GM21825 (cell line): Measurements from ENCODE around the gene PSMG4.
"Not testable (repeated sequence)": the region's sequence is repeated elsewhere in the genome, so short reads cannot be mapped to it uniquely, and the experiment has no call there.

Source experiments
- ATAC-seq: cut with Tn5 transposase; IDR thresholded peaks from one replicate; pipeline ENCODE4 v1.9.1; 2021; ENCODE audit warnings: mild to moderate bottlenecking, moderate library complexity; ENCODE audit not compliant: unreplicated experiment

The PSMG4 gene

DNA sequence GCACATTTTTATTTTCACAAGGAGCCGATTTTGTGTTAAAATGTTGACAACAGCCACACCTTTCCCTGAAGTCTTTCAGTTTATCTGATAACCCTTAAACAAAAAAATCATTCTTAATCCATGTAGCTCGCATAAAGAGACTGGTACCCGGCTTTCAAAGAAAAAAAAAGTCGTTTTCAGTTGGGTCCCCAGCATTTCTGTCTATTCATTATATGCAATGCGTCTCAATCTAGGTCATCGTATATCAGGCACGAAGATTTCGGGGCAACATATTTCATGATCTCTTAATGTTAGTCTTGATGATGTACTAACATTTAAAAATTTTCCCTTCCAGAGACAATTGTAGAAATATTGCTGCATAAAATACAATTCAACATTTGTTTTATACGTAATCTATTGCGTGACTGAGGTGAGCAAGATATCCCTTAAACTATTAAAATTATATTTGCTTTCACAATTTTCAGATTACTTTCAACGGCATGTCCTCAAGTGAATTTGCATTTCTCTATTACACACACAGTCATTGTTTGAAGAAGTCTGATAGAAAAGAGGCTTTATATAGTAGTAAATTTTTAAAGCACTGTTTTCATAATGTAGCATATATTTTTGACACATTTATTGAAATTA, 28.4 kb upstream of the PSMG4 start:
- ATAC-seq = no peak

DNA sequence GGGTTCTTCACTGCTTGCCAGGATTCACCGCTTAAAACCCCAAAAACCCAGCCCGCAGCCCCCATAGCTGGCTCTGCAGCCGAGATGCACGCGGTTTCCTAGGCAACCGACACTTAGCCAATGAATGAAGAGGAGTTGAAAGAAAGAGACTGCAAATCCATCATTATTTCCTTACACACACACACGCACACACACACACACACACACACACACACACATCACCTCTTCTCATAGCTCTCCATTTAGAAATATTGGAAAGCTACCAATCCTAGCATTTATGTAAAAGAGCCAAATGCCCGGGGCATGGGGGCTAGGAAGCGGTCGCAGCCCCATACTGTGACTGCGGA, 27.9 kb upstream of the PSMG4 start:
- ATAC-seq = no peak

DNA sequence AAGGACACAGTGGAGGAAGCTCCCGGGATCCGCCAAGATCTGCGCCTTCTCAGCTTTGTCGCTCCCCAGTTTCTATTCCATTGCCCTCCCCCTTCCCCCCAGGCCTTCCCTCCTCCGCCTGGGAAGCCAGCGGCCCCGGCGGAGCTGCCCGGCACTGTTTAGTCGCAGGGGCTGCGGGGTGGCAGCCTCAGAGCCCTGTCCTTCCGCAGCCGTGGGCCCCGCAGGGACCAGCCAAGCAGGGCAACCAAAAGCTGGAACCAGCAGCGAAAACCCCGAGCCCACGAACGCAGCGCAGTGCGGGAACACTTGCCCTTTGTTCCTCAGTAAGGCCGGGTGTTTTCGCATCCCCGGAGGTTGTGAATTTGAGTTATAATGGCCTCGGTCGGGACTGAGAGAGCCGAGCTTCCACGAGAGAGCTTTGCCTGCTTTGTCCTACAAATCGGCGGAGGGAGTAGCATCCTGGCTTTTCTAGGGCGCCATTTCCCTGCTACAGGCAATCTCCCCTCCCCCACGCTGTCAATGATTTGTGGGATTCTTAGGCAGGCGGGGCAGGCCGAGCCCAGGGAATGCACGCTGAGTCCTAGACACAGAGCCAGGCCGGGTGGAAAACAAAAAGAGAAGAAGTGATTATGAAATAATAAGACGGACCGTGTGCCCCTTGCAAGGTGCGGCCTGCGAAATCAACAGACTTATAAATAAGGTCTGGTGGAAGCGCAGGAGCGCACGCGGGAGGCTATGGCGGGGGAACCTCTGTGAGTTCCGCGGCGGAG, 27.3 kb upstream of the PSMG4 start:
- no peak for ATAC-seq

- ATAC-seq = no peak
Measured at GRCh38 chr6:3232017-3232945, 26.5 kb upstream of the PSMG4 start.

DNA sequence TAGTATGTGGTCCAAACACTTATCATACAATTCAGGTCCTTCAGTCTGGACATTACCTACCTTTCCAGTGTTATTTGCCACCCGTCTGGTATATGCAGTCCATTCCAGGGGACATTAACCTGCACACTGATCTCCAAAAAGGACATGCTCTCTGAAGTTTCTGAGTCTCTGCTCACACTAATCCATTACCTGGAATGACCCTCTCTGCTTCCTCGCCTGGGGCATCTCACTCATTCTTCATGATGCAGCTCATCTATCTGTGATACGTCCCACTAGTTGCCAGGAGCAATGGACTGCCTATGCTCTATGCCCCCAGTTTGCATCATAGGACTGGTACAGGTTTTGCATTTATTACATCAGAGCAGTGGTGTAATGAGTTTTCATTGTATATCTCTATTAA, 25.4 kb upstream of the PSMG4 start:
- no peak for ATAC-seq

GRCh38 chr6:3233904-3234303, 24.8 kb upstream of the PSMG4 start:
- ATAC-seq = no peak

DNA sequence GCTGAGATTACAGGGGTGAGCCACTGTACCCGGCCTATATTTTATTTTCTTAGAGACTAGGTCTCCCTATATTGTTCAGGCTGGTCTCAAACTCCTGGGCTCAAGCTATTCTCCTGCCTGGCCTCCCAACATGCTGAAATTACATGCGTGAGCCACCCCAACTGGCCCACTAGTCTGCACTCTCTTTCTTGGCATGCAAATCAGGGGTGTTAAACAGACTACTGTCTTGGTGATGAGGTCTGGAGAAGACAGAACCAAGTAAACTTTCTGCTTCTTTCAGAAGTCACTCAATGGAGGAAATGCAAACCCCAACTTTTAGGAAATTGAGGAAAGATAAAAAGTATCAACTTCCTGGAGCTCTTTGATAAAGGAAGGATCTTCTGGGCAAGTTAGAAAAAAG, 23.3 kb upstream of the PSMG4 start:
- ATAC-seq = no peak

GRCh38 chr6:3236005-3236404, 22.7 kb upstream of the PSMG4 start:
- ATAC-seq = no peak

DNA sequence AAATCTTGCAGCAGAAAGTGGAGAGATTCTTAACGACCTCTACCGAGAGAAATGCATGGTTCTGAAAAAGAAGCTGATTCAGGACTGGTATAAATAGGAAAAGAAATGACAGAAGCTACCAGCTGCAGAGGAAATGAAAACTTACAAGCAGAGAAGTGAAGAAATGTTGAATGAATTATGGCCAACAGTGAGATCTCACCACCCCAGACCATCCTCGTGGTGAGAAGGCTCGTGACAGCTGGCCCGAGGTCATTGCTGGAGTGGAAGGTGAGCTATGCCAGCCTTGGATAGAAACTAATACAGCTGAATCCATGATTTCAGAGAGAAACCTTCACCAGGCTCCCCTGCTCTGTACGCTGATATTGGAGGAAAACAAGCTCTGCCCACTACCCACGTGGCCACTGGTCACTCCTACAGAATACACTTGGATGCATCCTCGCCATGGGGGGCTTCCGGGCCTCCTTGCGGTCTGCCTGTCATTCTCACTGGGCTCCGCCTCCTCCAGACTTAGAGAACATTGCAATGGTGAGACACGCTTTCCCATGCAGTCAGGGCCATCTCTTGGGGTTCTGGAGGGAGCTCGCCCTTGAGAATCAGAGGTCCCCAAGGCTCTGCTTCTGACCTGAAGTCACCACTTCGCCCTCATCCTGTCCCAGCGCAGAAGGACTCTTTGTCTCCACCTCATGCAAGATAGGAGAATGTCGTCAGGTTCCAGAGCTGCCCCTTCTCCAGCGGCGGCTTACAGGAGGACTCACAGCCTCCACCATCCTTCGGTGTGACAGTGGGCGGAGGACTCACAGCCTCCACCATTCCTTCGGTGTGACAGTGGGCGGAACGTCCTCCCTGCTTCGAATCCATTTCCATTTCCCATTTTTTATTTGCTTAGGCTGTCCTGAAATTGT, 20.7 kb upstream of the PSMG4 start:
- no peak for ATAC-seq

DNA sequence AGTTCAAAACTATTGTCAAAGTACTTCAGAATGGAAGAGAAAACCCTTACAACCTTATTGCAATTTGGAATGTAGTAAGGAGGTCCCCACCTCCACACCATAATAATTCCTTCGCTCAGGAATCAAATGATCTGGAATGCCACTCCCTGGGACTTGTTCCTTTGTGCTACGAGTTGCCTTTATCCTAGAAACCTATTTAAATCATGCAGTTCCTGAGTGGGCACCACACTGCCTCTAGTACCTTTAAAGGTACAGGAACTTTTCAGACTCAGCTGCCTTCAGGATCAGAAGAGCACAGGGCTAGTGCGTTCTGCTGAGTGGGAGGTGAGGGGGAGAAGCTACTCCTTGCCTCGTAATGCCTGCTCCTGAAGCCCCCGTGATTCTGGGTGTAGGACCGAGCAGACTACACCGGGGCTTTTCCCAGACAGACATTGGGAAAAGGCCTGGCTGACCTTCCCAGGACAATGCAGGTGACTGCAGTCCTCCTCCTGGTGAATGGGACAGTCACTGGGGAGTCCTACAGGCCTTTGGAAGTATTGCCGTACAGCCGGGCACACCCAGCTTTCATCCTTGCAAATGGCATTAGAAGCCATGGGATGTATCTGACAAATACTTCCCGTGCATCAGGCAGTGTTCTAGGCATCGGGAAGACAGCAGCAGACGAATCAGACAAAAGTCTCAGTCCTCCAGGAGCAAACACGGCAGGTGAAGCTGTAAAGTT, 19.5 kb upstream of the PSMG4 start:
- ATAC-seq = no peak

- ATAC-seq = no peak
Measured at GRCh38 chr6:3240595-3240994, 18.2 kb upstream of the PSMG4 start.

GRCh38 chr6:3241745-3242144, 17.0 kb upstream of the PSMG4 start:
- not testable (repeated sequence) for ATAC-seq

DNA sequence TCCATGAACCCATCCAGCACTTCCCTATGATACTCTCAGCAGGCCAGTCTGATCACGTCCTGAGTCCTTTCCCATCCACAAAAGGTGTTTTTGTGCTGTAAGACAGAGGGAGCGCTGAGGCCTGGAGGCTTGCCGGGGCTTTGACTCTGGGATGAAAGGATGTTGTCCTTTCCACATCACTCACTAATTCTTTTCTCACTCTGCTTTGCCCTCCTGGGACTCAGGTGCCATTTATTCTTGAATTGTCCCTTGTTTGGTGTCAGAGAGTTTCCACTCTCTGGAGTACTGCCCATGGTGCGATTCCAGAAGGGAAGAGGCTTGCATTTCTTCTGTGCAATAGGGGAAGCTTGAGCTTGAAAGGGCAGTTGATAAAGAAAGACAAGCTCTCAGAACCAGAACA, 16.0 kb upstream of the PSMG4 start:
- ATAC-seq = no peak

GRCh38 chr6:3244003-3244831, 14.5 kb upstream of the PSMG4 start:
- ATAC-seq = no peak

- ATAC-seq = not testable (repeated sequence)
Measured at GRCh38 chr6:3244832-3245161, 13.9 kb upstream of the PSMG4 start.

- ATAC-seq = no peak
Measured at GRCh38 chr6:3245216-3245615, 13.5 kb upstream of the PSMG4 start.

- no peak for ATAC-seq
Measured at GRCh38 chr6:3247255-3248146, 11.2 kb upstream of the PSMG4 start.

GRCh38 chr6:3249821-3250220, 8.9 kb upstream of the PSMG4 start:
- ATAC-seq = no peak
